ENCODE results near the gene ZNF408.

DNA sequence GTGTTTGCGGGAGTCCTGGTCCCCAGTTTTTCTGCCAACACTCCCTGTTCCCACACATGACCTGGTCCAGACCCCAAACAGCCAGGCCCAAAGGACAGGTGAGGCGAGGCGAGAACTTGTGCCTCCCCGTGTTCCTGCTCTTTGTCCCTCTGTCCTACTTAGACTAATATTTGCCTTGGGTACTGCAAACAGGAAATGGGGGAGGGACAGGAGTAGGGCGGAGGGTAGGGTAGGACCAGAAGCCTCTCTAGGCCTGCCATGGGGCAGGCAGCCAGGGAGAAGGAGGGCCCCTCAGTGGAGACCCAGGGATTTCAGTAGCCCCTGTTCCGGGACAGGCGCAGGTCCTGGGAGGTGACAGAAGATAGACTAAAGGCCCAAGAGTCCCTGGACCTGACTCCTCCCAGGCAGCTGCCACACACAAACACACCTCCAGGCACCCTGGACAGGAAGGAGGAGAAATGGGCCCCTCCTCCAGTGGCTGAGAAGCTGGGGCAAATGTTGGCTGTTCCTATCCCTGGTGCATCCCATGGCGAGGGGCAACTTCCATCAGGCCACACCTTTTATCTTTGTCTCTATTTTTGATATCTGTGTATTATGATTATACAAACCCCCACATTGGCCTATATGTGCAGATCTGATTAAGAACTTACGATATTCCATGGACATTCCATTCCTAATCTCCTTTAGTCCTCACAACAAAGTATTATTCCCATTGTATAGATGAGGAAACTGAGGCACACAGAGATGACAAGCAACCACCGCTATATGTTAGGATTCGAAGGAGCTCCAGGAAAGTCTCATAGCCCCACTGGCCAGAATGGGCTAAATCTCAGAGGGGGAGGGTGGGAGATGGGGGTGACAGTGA lies 17.6 kb downstream of the ZNF408 start:
- TF ChIP-seq, protein P1, sequence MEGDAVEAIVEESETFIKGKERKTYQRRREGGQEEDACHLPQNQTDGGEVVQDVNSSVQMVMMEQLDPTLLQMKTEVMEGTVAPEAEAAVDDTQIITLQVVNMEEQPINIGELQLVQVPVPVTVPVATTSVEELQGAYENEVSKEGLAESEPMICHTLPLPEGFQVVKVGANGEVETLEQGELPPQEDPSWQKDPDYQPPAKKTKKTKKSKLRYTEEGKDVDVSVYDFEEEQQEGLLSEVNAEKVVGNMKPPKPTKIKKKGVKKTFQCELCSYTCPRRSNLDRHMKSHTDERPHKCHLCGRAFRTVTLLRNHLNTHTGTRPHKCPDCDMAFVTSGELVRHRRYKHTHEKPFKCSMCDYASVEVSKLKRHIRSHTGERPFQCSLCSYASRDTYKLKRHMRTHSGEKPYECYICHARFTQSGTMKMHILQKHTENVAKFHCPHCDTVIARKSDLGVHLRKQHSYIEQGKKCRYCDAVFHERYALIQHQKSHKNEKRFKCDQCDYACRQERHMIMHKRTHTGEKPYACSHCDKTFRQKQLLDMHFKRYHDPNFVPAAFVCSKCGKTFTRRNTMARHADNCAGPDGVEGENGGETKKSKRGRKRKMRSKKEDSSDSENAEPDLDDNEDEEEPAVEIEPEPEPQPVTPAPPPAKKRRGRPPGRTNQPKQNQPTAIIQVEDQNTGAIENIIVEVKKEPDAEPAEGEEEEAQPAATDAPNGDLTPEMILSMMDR (IDR thresholded peaks at IDR 0.05; ENCODE audit: poor library complexity): no peak
- no peak for TF ChIP-seq EZH2 (IDR thresholded peaks at IDR 0.05; ENCODE audit: borderline replicate concordance)
